OCI-LY1 (cell line): ENCODE results near the gene PKN1.

Source experiments
- H2AFZ ChIP-seq: fragments of 200-600 bp; sonication (generic), shearing (Covaris generic); 2 replicates; pipeline ENCODE4 v1.6.0; 2014; ENCODE audit warnings: antibody characterized with exemption, mild to moderate bottlenecking, low read length
- H3F3A ChIP-seq: fragments of 200-600 bp; sonication (generic), shearing (Covaris generic); 2 replicates; pipeline ENCODE4 v1.6.0; 2014; ENCODE audit warnings: mild to moderate bottlenecking, antibody characterized with exemption, low read length, moderate library complexity; ENCODE audit not compliant: insufficient read depth
- H3K27ac ChIP-seq: fragments of 200-600 bp; sonication (generic); 2 replicates; pipeline ENCODE4 v1.5.1; 2014; ENCODE audit warnings: low read length, mixed run types, mild to moderate bottlenecking, low read depth; ENCODE audit not compliant: poor library complexity, severe bottlenecking
- H3K27me3 ChIP-seq: fragments of 200-600 bp; sonication (generic); 2 replicates; pipeline ENCODE4 v1.6.0; 2014; ENCODE audit warnings: antibody characterized with exemption, mild to moderate bottlenecking, low read length, moderate library complexity; ENCODE audit not compliant: insufficient read depth
- H3K36me3 ChIP-seq: fragments of 200-600 bp; sonication (generic); 2 replicates; pipeline ENCODE4 v1.6.1; 2014; ENCODE audit warnings: mild to moderate bottlenecking, antibody characterized with exemption, low read length, moderate library complexity, mixed read lengths; ENCODE audit not compliant: insufficient read depth
- H3K4me1 ChIP-seq: fragments of 200-600 bp; sonication (generic); 2 replicates; pipeline ENCODE4 v1.5.1; 2014; ENCODE audit warnings: mild to moderate bottlenecking, low read length, moderate library complexity; ENCODE audit not compliant: insufficient read depth, severe bottlenecking
- H3K4me2 ChIP-seq: fragments of 200-600 bp; sonication (generic), shearing (Covaris generic); 2 replicates; pipeline ENCODE4 v1.6.1; 2014; ENCODE audit warnings: low read length
- H3K4me3 ChIP-seq: fragments of 200-600 bp; sonication (generic); 2 replicates; pipeline ENCODE4 v1.5.1; 2014; ENCODE audit warnings: low read length, low read depth, mild to moderate bottlenecking, mixed read lengths; ENCODE audit not compliant: poor library complexity, severe bottlenecking
- H3K79me2 ChIP-seq: fragments of 200-600 bp; shearing (Covaris generic); 2 replicates; pipeline ENCODE4 v1.6.1; 2016; ENCODE audit warnings: mixed run types, low read length, mixed read lengths; ENCODE audit not compliant: insufficient read depth
- H3K9ac ChIP-seq: fragments of 200-600 bp; sonication (generic), shearing (Covaris generic); 2 replicates; pipeline ENCODE4 v1.6.1; 2014; ENCODE audit warnings: mild to moderate bottlenecking, low read length, mixed read lengths
- H3K9me2 ChIP-seq: fragments of 200-600 bp; sonication (generic), shearing (Covaris generic); 2 replicates; pipeline ENCODE4 v1.6.1; 2014; ENCODE audit warnings: low read depth, mild to moderate bottlenecking, low read length, mixed read lengths
- H3K9me3 ChIP-seq: fragments of 200-600 bp; shearing (Covaris generic); 2 replicates; pipeline ENCODE4 v1.6.1; 2014; ENCODE audit warnings: low read length, mixed read lengths
- H4K20me1 ChIP-seq: fragments of 200-600 bp; sonication (generic), shearing (Covaris generic); 2 replicates; pipeline ENCODE4 v1.6.0; 2016; ENCODE audit warnings: mild to moderate bottlenecking, low read length; ENCODE audit not compliant: insufficient read depth
- CTCF ChIP-seq: fragments of 200-600 bp; sonication (generic), shearing (Covaris generic); IDR thresholded peaks from 2 replicates; pipeline ENCODE4 v1.5.1; 2017; ENCODE audit warnings: mild to moderate bottlenecking, antibody characterized with exemption, low read length, moderate library complexity, mixed read lengths
- EZH2 ChIP-seq: fragments of 200-600 bp; sonication (generic), shearing (Covaris generic); IDR thresholded peaks from 2 replicates; pipeline ENCODE4 v1.8.0; 2017; ENCODE audit warnings: borderline replicate concordance, mixed run types, mild to moderate bottlenecking, antibody characterized with exemption, low read length, moderate library complexity, mixed read lengths

The PKN1 gene

GRCh38 chr19:14409146-14410023, 23.7 kb upstream of the PKN1 start:
- no peak overlapping the region for H3K27ac ChIP-seq
- no peaks in the 10 kb centered on the region for H3K4me1 ChIP-seq
- no peaks in the 10 kb centered on the region; the same call in 1 of the 2 replicates for H4K20me1 ChIP-seq
- no peaks in the 10 kb centered on the region for H3K27me3 ChIP-seq
- H3K79me2 ChIP-seq: peaks cover 23% of the 10 kb centered on the region
- H3K9me3 ChIP-seq: no peaks in the 10 kb centered on the region
- H3F3A ChIP-seq: no peaks in the 10 kb centered on the region
- TF ChIP-seq EZH2: no peak
- no peak for TF ChIP-seq CTCF
- no peak overlapping the region for H2AFZ ChIP-seq
- H3K9me2 ChIP-seq: no peaks in the 10 kb centered on the region
- H3K36me3 ChIP-seq: peaks cover 75% of the 10 kb centered on the region
- H3K9ac ChIP-seq: no peak overlapping the region
- H3K4me2 ChIP-seq: no peak overlapping the region
- H3K4me3 ChIP-seq: no peak overlapping the region

- peaks cover 84% of the 10 kb centered on the region for H3K36me3 ChIP-seq
Observed at GRCh38 chr19:14410091-14411051, 22.7 kb upstream of the PKN1 start.

More at GRCh38 chr19:14410091-14411051, 22.7 kb upstream of the PKN1 start:
- Histone ChIP-seq H2AFZ (no peak overlapping the region), H4K20me1 (no peaks in the 10 kb centered on the region; the same call in 1 of the 2 replicates), H3F3A (no peaks in the 10 kb centered on the region), H3K27ac (no peak overlapping the region), H3K9me3 (no peaks in the 10 kb centered on the region), H3K79me2 (peaks cover 33% of the 10 kb centered on the region), H3K4me3 (no peak overlapping the region), H3K9ac (no peak overlapping the region), H3K27me3 (no peaks in the 10 kb centered on the region), H3K9me2 (no peaks in the 10 kb centered on the region), H3K4me1 (peaks cover 4% of the 10 kb centered on the region), H3K4me2 (no peak overlapping the region)
- TF ChIP-seq EZH2: no peak
- no peak for TF ChIP-seq CTCF
